Panc1 (cell line): Measurements from ENCODE around the gene RNF130. TPM values are rescaled to one million over a fixed set of nuclear protein-coding genes. Genes with fewer than 3 reads are reported as not detected.
"Not testable (repeated sequence)": the region's sequence is repeated elsewhere in the genome, so short reads cannot be mapped to it uniquely, and the experiment has no call there.

ENCODE experiments used
- ATAC-seq: fragments of 200-7000 bp; cut with Tn5 transposase; 2 replicates; pipeline ENCODE4 v1.9.1; 2020; ENCODE audit warnings: mild to moderate bottlenecking, moderate library complexity
- BruUV-seq: library from RNA; stranded (reverse); fragments of 400-500 nt; replicated peaks from 2 replicates; lab custom pipeline; 2021; lab: Mats Ljungman, UMichigan
- CTCF ChIA-PET: fragments of 300-600 bp; sonication (Branson Sonifier 250); formaldehyde crosslinking; loops from one replicate; lab custom pipeline; 2022; ENCODE audit warnings: antibody characterized with exemption; lab: Charles Lee
- POLR2A ChIA-PET: fragments of 300-600 bp; sonication (Branson Sonifier 250); formaldehyde crosslinking; loops from one replicate; lab custom pipeline; 2022; ENCODE audit warnings: antibody characterized with exemption; lab: Charles Lee
- DNase-seq: peaks from one replicate; pipeline ENCODE4 v3.0.0-alpha.2; 2010; ENCODE audit warnings: low read depth, low spot score
- H3K27ac ChIP-seq: 2 replicates; pipeline ENCODE4 v1.5.1; 2011; ENCODE audit warnings: mild to moderate bottlenecking, low read length, inconsistent platforms
- H3K27me3 ChIP-seq: fragments of 200-500 bp; sonication (Bioruptor generic); 2 replicates; pipeline ENCODE4 v1.6.0; 2014; ENCODE audit warnings: low read length, inconsistent platforms; ENCODE audit not compliant: control insufficient read depth, insufficient read depth
- H3K36me3 ChIP-seq: fragments of 200-500 bp; sonication (Bioruptor generic); 2 replicates; pipeline ENCODE4 v1.5.1; 2014; ENCODE audit warnings: inconsistent platforms, mild to moderate bottlenecking, low read length, moderate library complexity; ENCODE audit not compliant: control insufficient read depth, insufficient read depth
- H3K4me1 ChIP-seq: 2 replicates; pipeline ENCODE4 v1.5.1; 2011; ENCODE audit warnings: inconsistent platforms, mild to moderate bottlenecking, low read length, moderate library complexity; ENCODE audit not compliant: control insufficient read depth, insufficient read depth
- H3K4me3 ChIP-seq, 2 experiments: 2 replicates each; pipeline ENCODE4 v1.5.1; 2011 to 2012; ENCODE audit warnings: low read depth in 2 of 2, low read length in 2 of 2, mild to moderate bottlenecking in 2 of 2, inconsistent platforms in 1 of 2, moderate library complexity in 1 of 2
- H3K9me3 ChIP-seq: fragments of 200-500 bp; sonication (Bioruptor generic); 2 replicates; pipeline ENCODE4 v1.5.1; 2014; ENCODE audit warnings: low read depth, mild to moderate bottlenecking, inconsistent platforms, low read length, moderate library complexity; ENCODE audit not compliant: control insufficient read depth, insufficient read depth
- POLR2AphosphoS5 ChIP-seq: IDR thresholded peaks from 2 replicates; pipeline ENCODE4 v1.6.1; 2012; ENCODE audit warnings: mild to moderate bottlenecking, low read depth, low read length, moderate library complexity
- REST ChIP-seq, 2 experiments: IDR thresholded peaks; 2 replicates each; pipeline ENCODE4 v1.6.1; 2011 to 2012; ENCODE audit warnings: low read depth in 2 of 2, control low read depth in 1 of 2, low read length in 1 of 2, mild to moderate bottlenecking in 1 of 2, moderate library complexity in 1 of 2; ENCODE audit not compliant: insufficient read depth in 1 of 2
- SIN3A ChIP-seq: IDR thresholded peaks from 2 replicates; pipeline ENCODE4 v1.6.1; 2012; ENCODE audit warnings: low read depth, mild to moderate bottlenecking, low read length, moderate library complexity, borderline replicate concordance; ENCODE audit not compliant: insufficient read depth
- TCF7L2 ChIP-seq: IDR thresholded peaks from 2 replicates; pipeline ENCODE4 v1.6.1; 2011; ENCODE audit warnings: mild to moderate bottlenecking, low read depth, low read length, inconsistent platforms
- in situ Hi-C: cut with HindIII; loops from 2 replicates; pipeline ENCODE4 v1.10.0; 2016; ENCODE audit warnings: low sequenced_read_pairs, low pct_unique_long_range_greater_than_20kb
- intact Hi-C: fragments of 100-400 bp; cut with micrococcal nuclease; formaldehyde crosslinking; loops from one replicate; pipeline ENCODE4 v1.10.0; 2022; ENCODE audit not compliant: unreplicated experiment
- total RNA-seq: library from RNA; stranded (reverse); gene quantifications from one replicate; pipeline ENCODE4 v1.2.1, GENCODE V29; 2021; ENCODE audit not compliant: unreplicated experiment
- TF ChIP-seq, protein P1 (sequence below): fragments of 450-650 bp; IDR thresholded peaks from 2 replicates; pipeline ENCODE4 v1.5.1; 2017; ENCODE audit warnings: mild to moderate bottlenecking

RNF130 gene
- total RNA-seq, 1 experiment from 2014 or later = 73.1 TPM

DNA sequence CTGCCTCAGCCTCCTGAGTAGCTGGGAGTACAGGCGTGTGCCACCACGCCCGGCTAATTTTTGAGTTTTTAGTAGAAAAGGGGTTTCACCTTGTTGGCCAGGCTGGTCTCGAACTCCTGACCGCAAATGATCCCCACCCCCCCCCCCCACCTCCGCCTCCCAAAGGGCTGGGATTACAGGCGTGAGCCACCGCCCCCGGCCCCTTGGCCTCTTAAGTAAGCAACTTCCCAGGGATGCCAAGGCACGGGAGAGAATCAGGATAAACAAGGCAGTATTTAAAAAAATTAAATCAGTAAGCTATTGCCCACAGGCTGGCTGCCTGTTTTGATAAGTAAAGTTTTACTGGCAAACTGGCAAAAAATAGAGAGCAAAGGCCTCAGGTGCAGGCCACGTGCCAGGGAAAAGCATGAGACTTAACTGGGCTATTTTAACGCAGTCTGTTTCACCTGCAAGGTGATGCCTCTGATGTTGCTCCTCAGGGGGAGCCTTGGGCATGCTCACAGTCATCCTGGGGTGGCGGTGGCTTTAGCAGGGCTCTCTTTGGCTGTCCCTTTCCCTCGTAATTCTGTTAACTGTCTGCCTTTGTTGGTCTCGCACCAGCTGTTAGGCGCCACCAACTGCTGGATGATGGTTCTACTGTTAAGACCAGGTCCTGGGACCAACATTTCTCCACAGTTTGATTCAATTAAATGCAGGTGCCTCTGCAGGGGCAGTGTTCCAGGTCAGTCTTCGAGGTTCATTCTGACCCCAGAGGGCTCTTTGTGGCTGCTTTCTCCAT is 19.4 kb upstream of the RNF130 start:
- H3K36me3 ChIP-seq = no peaks in the 10 kb centered on the region
- TF ChIP-seq TCF7L2 = no peak
- no peak for TF ChIP-seq SIN3A
- TF ChIP-seq, protein P1, sequence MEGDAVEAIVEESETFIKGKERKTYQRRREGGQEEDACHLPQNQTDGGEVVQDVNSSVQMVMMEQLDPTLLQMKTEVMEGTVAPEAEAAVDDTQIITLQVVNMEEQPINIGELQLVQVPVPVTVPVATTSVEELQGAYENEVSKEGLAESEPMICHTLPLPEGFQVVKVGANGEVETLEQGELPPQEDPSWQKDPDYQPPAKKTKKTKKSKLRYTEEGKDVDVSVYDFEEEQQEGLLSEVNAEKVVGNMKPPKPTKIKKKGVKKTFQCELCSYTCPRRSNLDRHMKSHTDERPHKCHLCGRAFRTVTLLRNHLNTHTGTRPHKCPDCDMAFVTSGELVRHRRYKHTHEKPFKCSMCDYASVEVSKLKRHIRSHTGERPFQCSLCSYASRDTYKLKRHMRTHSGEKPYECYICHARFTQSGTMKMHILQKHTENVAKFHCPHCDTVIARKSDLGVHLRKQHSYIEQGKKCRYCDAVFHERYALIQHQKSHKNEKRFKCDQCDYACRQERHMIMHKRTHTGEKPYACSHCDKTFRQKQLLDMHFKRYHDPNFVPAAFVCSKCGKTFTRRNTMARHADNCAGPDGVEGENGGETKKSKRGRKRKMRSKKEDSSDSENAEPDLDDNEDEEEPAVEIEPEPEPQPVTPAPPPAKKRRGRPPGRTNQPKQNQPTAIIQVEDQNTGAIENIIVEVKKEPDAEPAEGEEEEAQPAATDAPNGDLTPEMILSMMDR = peak; percentile 39
- no peak for TF ChIP-seq POLR2AphosphoS5
- CTCF ChIA-PET = interaction anchor here (0.6 to 0.8 kb wide), 5 partner anchors 21 to 726 kb away, joined by 3 to 14 read pairs (median 5); no protein-coding TSS in a partner anchor
- H3K27ac ChIP-seq = peak overlapping the region; percentile 68; the same call in 1 of the 2 replicates
- H3K9me3 ChIP-seq = no peaks in the 10 kb centered on the region
- DNase-seq (no peak), ATAC-seq (peak; percentile 88)
- intact Hi-C loops = loop anchor here (10.0 kb wide), 1 partner anchor 236 kb away; the partner anchor contains the start of gene MRNIP
- peaks cover 6% of the 10 kb centered on the region; the same call in 1 of the 2 replicates for H3K4me1 ChIP-seq
- no peaks in the 10 kb centered on the region for H3K27me3 ChIP-seq
- in situ Hi-C loops = no loop called here
- BruUV-seq = no TSS peak
- H3K4me3 ChIP-seq = peak overlapping the region; percentile 51 to 69
- POLR2A ChIA-PET = no interaction called here

DNA sequence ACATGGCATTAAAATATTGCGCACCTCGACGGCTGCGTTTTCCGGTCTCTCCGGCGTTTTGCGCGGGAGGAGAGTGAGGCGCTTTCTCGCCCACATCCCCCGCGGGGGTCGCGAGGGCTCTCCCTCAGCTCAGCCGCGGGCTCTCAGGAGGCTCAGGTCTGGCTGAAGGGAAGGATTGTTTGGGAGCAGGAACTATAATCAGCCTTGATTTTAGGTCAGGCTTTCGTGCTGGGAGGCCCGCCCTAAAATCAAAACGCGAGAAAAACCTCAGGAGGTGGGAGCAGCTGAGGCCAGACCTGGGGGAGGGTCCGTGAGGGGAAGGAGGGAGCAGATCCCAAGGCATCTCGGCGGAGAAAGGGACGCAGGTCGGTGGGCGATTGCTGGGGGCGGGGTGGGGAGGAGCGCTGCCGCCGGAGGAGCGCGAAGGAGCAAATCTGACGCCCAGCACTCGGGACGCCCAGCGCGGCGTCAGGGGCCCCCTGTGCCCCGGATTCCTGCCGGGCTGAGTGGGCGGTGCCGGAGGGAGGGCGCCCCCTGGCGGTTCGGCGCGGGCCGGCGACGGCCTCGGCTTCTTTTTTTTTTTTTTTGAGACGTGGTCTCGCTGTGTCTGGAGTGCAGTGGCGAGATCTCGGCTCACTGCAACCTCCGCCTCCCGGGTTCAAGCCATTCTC is 18.7 kb upstream of the RNF130 start:
- no peak for DNase-seq
- no peaks in the 10 kb centered on the region for H3K9me3 ChIP-seq
- intact Hi-C loops (loop anchor here (10.0 kb wide), 1 partner anchor 235 kb away; the partner anchor contains the start of gene MRNIP), in situ Hi-C loops (no loop called here)
- peak overlapping the region; percentile 51 to 69 for H3K4me3 ChIP-seq
- CTCF ChIA-PET = interaction anchor here (0.6 to 0.7 kb wide), 5 partner anchors 63 to 726 kb away, joined by 4 to 14 read pairs (median 7); no protein-coding TSS in a partner anchor
- H3K4me1 ChIP-seq = peaks cover 6% of the 10 kb centered on the region; the same call in 1 of the 2 replicates
- TF ChIP-seq, protein P1 = peak; percentile 97
- TF ChIP-seq TCF7L2 (no peak), SIN3A (no peak), POLR2AphosphoS5 (peak; percentile 50; the same call in 1 of the 2 replicates), REST (IDR thresholded peaks at IDR 0.05; ENCODE audit: insufficient read depth in 1 of 2, low read depth in 2 of 2, low read length in 1 of 2) (no peak)
- peak overlapping the region; percentile 75 for H3K27ac ChIP-seq
- H3K36me3 ChIP-seq = no peaks in the 10 kb centered on the region
- BruUV-seq = no TSS peak
- ATAC-seq = peak; percentile 89
- POLR2A ChIA-PET = no interaction called here
- no peaks in the 10 kb centered on the region for H3K27me3 ChIP-seq

- CTCF ChIA-PET = interaction anchor here (0.6 to 0.7 kb wide), 2 partner anchors 90 to 466 kb away, joined by 7 read pairs; no protein-coding TSS in a partner anchor
- H3K4me3 ChIP-seq = peak overlapping the region; percentile 51 to 69
- in situ Hi-C loops, H3K27ac ChIP-seq, H3K9me3 ChIP-seq, POLR2A ChIA-PET, ATAC-seq, H3K4me1 ChIP-seq, DNase-seq, H3K36me3 ChIP-seq, BruUV-seq, H3K27me3 ChIP-seq: not testable (repeated sequence)
- intact Hi-C loops = loop anchor here (10.0 kb wide), 1 partner anchor 235 kb away; the partner anchor contains the start of gene MRNIP
Measured at GRCh38 chr5:180089628-180090027, 18.1 kb upstream of the RNF130 start.
